SKM-1 (cell line): ENCODE results near the gene MYH11.
"Not testable (repeated sequence)": the region's sequence is repeated elsewhere in the genome, so short reads cannot be mapped to it uniquely, and the experiment has no call there.

ENCODE experiments used
- DNase-seq: peaks from one replicate; lab custom pipeline; 2025; ENCODE audit not compliant: unreplicated experiment; lab: John Stamatoyannopoulos, UW

Gene MYH11

GRCh38 chr16:15811481-15812400 lies 45.1 kb downstream of the MYH11 start:
- no peak for DNase-seq

- no peak for DNase-seq
Observed at GRCh38 chr16:15810949-15811348, 45.9 kb downstream of the MYH11 start.

GRCh38 chr16:15810411-15810810 lies 46.4 kb downstream of the MYH11 start:
- no peak for DNase-seq

- DNase-seq = not testable (repeated sequence)
Observed at GRCh38 chr16:15809297-15809696, 47.5 kb downstream of the MYH11 start.

- no peak for DNase-seq
Observed at GRCh38 chr16:15808071-15808470, 48.8 kb downstream of the MYH11 start.

- no peak for DNase-seq
Observed at GRCh38 chr16:15807603-15808009, 49.2 kb downstream of the MYH11 start.

GRCh38 chr16:15803618-15804017 lies 53.2 kb downstream of the MYH11 start:
- no peak for DNase-seq

- DNase-seq = no peak
Observed at GRCh38 chr16:15799851-15800495, 56.9 kb downstream of the MYH11 start.

- DNase-seq = no peak
Observed at GRCh38 chr16:15798671-15799070, 58.2 kb downstream of the MYH11 start.

- DNase-seq = no peak
Observed at GRCh38 chr16:15796885-15797284, 59.9 kb downstream of the MYH11 start.

GRCh38 chr16:15795615-15796014 lies 61.2 kb downstream of the MYH11 start:
- DNase-seq = no peak

- no peak for DNase-seq
Observed at GRCh38 chr16:15792563-15792971, 64.3 kb downstream of the MYH11 start.

- no peak for DNase-seq
Observed at GRCh38 chr16:15790458-15790857, 66.4 kb downstream of the MYH11 start.

- DNase-seq = not testable (repeated sequence)
Observed at GRCh38 chr16:15789816-15790215, 67.0 kb downstream of the MYH11 start.

- no peak for DNase-seq
Observed at GRCh38 chr16:15788846-15789239, 68.0 kb downstream of the MYH11 start.

- DNase-seq = no peak
Observed at GRCh38 chr16:15786501-15786900, 70.3 kb downstream of the MYH11 start.

- DNase-seq = no peak
Observed at GRCh38 chr16:15785386-15786059, 71.3 kb downstream of the MYH11 start.

GRCh38 chr16:15783985-15784384 lies 72.8 kb downstream of the MYH11 start:
- DNase-seq = no peak

- DNase-seq = no peak
Observed at GRCh38 chr16:15782573-15783365, 74.1 kb downstream of the MYH11 start.

- DNase-seq = no peak
Observed at GRCh38 chr16:15781650-15782049, 75.2 kb downstream of the MYH11 start.

GRCh38 chr16:15780805-15781204 lies 76.0 kb downstream of the MYH11 start:
- no peak for DNase-seq
